Kidney epithelial cell (primary cell): Measurements from ENCODE around the gene EP400. TPM values are rescaled to one million over a fixed set of nuclear protein-coding genes. Genes with fewer than 3 reads are reported as not detected.

ENCODE experiments used
- DNase-seq: peaks from one replicate; pipeline ENCODE4 v3.0.0-alpha.2; 2010; ENCODE audit warnings: low read depth
- H3K27me3 ChIP-seq: 2 replicates; pipeline ENCODE4 v1.6.0; 2011; ENCODE audit warnings: low read length; ENCODE audit not compliant: control insufficient read depth, insufficient read depth
- H3K36me3 ChIP-seq: 2 replicates; pipeline ENCODE4 v1.5.1; 2011; ENCODE audit warnings: low read length; ENCODE audit not compliant: control insufficient read depth, insufficient read depth
- H3K4me3 ChIP-seq: 2 replicates; pipeline ENCODE4 v1.5.1; 2011; ENCODE audit warnings: low read depth, mild to moderate bottlenecking, control low read depth, low read length
- total RNA-seq: library from RNA; depleted of rRNA; stranded (reverse); fragments of >200 nt; gene quantifications from 2 replicates; pipeline ENCODE4 v1.2.3, GENCODE V29; 2015
- TF ChIP-seq, protein P1 (sequence below): IDR thresholded peaks from 2 replicates; pipeline ENCODE4 v1.5.1; 2011; ENCODE audit warnings: mild to moderate bottlenecking, moderate library complexity, low read length, control low read depth, inconsistent platforms; ENCODE audit not compliant: insufficient read depth, poor library complexity, severe bottlenecking

EP400 gene
- total RNA-seq, 1 donor from 2014 or later, result 21.4 TPM

- TF ChIP-seq, protein P1, sequence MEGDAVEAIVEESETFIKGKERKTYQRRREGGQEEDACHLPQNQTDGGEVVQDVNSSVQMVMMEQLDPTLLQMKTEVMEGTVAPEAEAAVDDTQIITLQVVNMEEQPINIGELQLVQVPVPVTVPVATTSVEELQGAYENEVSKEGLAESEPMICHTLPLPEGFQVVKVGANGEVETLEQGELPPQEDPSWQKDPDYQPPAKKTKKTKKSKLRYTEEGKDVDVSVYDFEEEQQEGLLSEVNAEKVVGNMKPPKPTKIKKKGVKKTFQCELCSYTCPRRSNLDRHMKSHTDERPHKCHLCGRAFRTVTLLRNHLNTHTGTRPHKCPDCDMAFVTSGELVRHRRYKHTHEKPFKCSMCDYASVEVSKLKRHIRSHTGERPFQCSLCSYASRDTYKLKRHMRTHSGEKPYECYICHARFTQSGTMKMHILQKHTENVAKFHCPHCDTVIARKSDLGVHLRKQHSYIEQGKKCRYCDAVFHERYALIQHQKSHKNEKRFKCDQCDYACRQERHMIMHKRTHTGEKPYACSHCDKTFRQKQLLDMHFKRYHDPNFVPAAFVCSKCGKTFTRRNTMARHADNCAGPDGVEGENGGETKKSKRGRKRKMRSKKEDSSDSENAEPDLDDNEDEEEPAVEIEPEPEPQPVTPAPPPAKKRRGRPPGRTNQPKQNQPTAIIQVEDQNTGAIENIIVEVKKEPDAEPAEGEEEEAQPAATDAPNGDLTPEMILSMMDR, result no peak
- DNase-seq, result no peak
- H3K36me3 ChIP-seq, result peaks cover 3% of the 10 kb centered on the region
Observed at GRCh38 chr12:132069336-132069985, 119.7 kb downstream of the EP400 start.

DNA sequence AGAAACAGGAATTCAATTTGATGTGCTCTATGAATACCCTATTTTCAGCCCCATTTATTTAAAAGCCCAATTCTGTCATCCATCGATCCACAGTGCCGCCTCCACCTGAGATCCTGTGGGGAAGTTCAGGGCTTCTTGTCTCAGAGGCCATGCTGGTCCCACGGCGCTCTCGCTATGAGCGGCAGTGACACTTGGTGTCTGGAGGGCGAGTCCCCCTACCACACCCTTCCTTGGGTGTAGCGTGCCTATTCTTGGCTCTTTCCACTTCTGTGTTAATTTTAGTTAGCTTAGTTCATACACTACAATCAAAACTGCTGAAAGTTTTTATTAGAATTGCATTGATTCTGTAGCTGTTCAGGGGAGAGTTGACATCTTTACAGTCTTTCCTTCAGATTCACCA is 120.6 kb downstream of the EP400 start:
- no peak for DNase-seq
- peaks cover 1% of the 10 kb centered on the region for H3K36me3 ChIP-seq
- no peak overlapping the region for H3K4me3 ChIP-seq

More at GRCh38 chr12:132069336-132069985, 119.7 kb downstream of the EP400 start:
- Histone ChIP-seq H3K27me3 (no peaks in the 10 kb centered on the region), H3K4me3 (no peak overlapping the region)

DNA sequence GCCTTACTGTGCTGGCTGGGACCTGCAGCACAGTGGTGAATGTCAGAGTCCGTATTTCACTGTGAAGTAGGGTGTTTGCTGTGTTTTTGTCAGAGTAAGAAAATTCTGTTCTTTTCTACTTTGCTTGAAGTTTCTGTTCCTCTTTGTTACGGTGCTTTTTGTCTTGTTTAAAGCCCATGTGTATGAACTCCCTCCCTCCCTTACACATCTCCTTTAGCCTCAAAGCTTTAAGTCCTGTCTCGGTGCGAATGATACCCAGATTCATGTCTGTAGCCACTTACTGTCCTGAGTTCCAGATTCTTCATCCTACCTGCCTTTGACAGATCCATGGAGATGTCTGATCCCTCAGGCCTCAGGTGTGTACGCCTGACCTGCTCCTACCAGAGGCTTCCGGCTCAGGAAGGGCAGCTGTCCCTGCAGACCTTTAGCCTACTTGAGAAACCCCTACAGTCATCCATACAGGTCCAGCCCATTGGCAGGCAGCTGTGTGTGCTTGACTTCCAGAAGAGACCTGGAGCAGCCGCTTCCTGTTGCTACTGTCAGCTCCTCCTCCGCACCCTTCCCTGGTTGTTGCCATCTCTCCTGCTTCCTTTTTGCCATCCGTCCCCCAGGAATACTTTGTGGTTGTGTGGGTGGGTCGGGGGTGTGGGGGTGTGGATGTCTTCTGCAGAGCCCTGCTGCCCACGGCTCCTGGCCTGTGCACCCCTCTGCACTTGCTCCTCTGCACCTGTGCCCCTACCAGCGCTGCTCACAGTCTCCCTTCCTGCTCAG is 121.5 kb downstream of the EP400 start:
- no peaks in the 10 kb centered on the region for H3K27me3 ChIP-seq
- H3K36me3 ChIP-seq, result peaks cover 1% of the 10 kb centered on the region
- no peak for DNase-seq
- TF ChIP-seq, protein P1, result no peak
- no peak overlapping the region for H3K4me3 ChIP-seq

More for the DNA sequence above, 120.6 kb downstream of the EP400 start:
- TF ChIP-seq, protein P1, result no peak
- H3K27me3 ChIP-seq, result no peaks in the 10 kb centered on the region

DNA sequence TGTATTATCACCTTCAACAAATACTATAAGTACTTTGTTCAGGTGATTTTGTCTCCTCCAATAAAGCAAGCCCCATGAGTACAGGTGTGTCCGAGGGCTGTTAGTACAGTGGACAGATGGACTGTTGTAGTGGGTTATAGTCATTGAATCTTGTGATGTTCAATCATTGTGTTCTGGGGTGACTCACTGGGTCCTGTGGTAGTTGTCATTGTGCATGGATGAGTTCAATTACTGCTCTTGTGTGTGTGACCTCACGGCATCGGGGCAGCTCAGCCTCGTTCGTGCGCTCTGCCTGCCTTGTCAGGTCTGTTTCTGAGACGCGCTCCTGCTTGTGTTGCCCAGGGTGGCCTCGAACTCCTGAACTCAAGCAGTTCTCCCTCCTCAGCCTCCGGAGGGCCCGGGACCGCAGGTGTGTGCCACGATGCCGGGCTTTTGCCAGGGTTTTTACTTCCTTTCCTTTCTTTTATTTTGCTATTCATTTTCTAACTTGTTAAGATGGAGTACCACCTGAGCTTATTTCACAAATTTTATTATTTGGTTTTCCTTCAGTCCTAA is 122.2 kb downstream of the EP400 start:
- TF ChIP-seq, protein P1, result no peak
- H3K36me3 ChIP-seq, result peaks cover 2% of the 10 kb centered on the region
- DNase-seq, result peak; percentile 14
- H3K4me3 ChIP-seq, result no peak overlapping the region
- no peaks in the 10 kb centered on the region for H3K27me3 ChIP-seq

DNA sequence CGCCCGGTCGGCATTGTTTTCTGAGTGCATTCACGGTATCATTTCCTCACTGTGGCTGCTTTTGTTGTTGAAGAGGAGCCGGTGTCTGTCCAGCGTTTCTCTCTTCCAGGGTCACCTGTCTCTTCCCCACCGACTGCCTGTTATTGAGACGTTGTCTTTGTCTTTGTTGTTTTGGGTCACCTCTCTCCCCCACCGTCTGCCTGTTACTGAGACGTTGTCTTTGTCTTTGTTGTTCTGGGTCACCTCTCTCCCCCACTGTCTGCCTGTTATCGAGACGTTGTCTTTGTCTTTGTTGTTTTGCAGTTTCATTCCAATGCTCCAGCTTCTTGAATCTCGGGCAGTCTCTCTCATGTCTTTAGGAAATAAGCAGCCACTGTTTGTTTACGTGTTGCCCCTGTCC is 124.5 kb downstream of the EP400 start:
- Histone ChIP-seq H3K27me3 (no peaks in the 10 kb centered on the region), H3K4me3 (no peak overlapping the region), H3K36me3 (peaks cover 1% of the 10 kb centered on the region)
- DNase-seq, result no peak
- TF ChIP-seq, protein P1, result no peak
